ENCODE data around the gene SERPIND1.

- TF ChIP-seq CTCF (IDR thresholded peaks at IDR 0.05) (no peak), POLR2A (IDR thresholded peaks at IDR 0.05) (no peak)
These were observed 9.4 kb downstream of the SERPIND1 start for GRCh38 chr22:20783300-20783673.

Measured in esophagus squamous epithelium (tissue), 4 donors.